ENCODE results near the gene RHBDD1. TPM values are rescaled to one million over a fixed set of nuclear protein-coding genes. Genes with fewer than 3 reads are reported as not detected.

RHBDD1 gene
- total RNA-seq, 1 experiment from 2014 or later = 1.5 TPM

- Histone ChIP-seq H3K4me1 (no peaks in the 10 kb centered on the region), H3K36me3 (no peaks in the 10 kb centered on the region), H3K27ac (no peak overlapping the region), H3K27me3 (no peaks in the 10 kb centered on the region), H3K9me3 (replicated peaks) (no peaks in the 10 kb centered on the region), H3K4me3 (no peak overlapping the region)
- DNase-seq = no peak
Measured at GRCh38 chr2:226894752-226895151, 58.9 kb downstream of the RHBDD1 start.

- no peaks in the 10 kb centered on the region for H3K36me3 ChIP-seq
- no peaks in the 10 kb centered on the region for H3K9me3 ChIP-seq (replicated peaks)
- H3K4me3 ChIP-seq = no peak overlapping the region
- H3K4me1 ChIP-seq = no peaks in the 10 kb centered on the region
- no peak overlapping the region for H3K27ac ChIP-seq
- no peaks in the 10 kb centered on the region for H3K27me3 ChIP-seq
- no peak for DNase-seq
Measured at GRCh38 chr2:226895579-226895978, 59.7 kb downstream of the RHBDD1 start.

GRCh38 chr2:226898121-226898520 is 62.3 kb downstream of the RHBDD1 start:
- H3K4me1 ChIP-seq = no peaks in the 10 kb centered on the region

GRCh38 chr2:226898897-226899296 is 63.0 kb downstream of the RHBDD1 start:
- DNase-seq = no peak
- Histone ChIP-seq H3K27me3 (no peaks in the 10 kb centered on the region), H3K9me3 (replicated peaks) (no peaks in the 10 kb centered on the region), H3K36me3 (no peaks in the 10 kb centered on the region), H3K4me1 (no peaks in the 10 kb centered on the region), H3K27ac (no peak overlapping the region), H3K4me3 (no peak overlapping the region)

More at GRCh38 chr2:226898121-226898520, 62.3 kb downstream of the RHBDD1 start:
- Histone ChIP-seq H3K36me3 (no peaks in the 10 kb centered on the region), H3K4me3 (no peak overlapping the region), H3K27me3 (no peaks in the 10 kb centered on the region), H3K9me3 (replicated peaks) (no peaks in the 10 kb centered on the region), H3K27ac (no peak overlapping the region)
- no peak for DNase-seq

- Histone ChIP-seq H3K27me3 (no peaks in the 10 kb centered on the region), H3K27ac (no peak overlapping the region), H3K4me1 (no peaks in the 10 kb centered on the region), H3K36me3 (no peaks in the 10 kb centered on the region), H3K4me3 (no peak overlapping the region), H3K9me3 (replicated peaks) (0 out of 2 replicates have a peak, but pooled peaks cover under 1% of the 10 kb centered on the region)
- DNase-seq = no peak
Measured at GRCh38 chr2:226902041-226902966, 66.5 kb downstream of the RHBDD1 start.

GRCh38 chr2:226903179-226903578 is 67.3 kb downstream of the RHBDD1 start:
- no peak overlapping the region for H3K27ac ChIP-seq
- H3K4me3 ChIP-seq = no peak overlapping the region
- no peaks in the 10 kb centered on the region for H3K27me3 ChIP-seq
- H3K4me1 ChIP-seq = no peaks in the 10 kb centered on the region
- DNase-seq = no peak
- H3K9me3 ChIP-seq (replicated peaks) = 0 out of 2 replicates have a peak, but pooled peaks cover 3% of the 10 kb centered on the region
- H3K36me3 ChIP-seq = no peaks in the 10 kb centered on the region

- no peaks in the 10 kb centered on the region for H3K27me3 ChIP-seq
- no peak overlapping the region for H3K27ac ChIP-seq
- no peak overlapping the region for H3K4me3 ChIP-seq
- H3K4me1 ChIP-seq = no peaks in the 10 kb centered on the region
- H3K9me3 ChIP-seq (replicated peaks) = 0 out of 2 replicates have a peak, but pooled peaks cover 3% of the 10 kb centered on the region
- no peak for DNase-seq
- H3K36me3 ChIP-seq = no peaks in the 10 kb centered on the region
Measured at GRCh38 chr2:226904592-226904991, 68.7 kb downstream of the RHBDD1 start.

GRCh38 chr2:226905718-226906117 is 69.9 kb downstream of the RHBDD1 start:
- no peak overlapping the region for H3K4me3 ChIP-seq
- H3K27ac ChIP-seq = no peak overlapping the region
- no peak for DNase-seq
- H3K4me1 ChIP-seq = no peaks in the 10 kb centered on the region
- H3K9me3 ChIP-seq (replicated peaks) = 0 out of 2 replicates have a peak, but pooled peaks cover 3% of the 10 kb centered on the region
- H3K36me3 ChIP-seq = no peaks in the 10 kb centered on the region
- H3K27me3 ChIP-seq = no peaks in the 10 kb centered on the region

- no peaks in the 10 kb centered on the region for H3K4me1 ChIP-seq
- 0 out of 2 replicates have a peak, but pooled peaks cover 3% of the 10 kb centered on the region for H3K9me3 ChIP-seq (replicated peaks)
- H3K27me3 ChIP-seq = no peaks in the 10 kb centered on the region
- no peak for DNase-seq
- H3K4me3 ChIP-seq = no peak overlapping the region
- no peaks in the 10 kb centered on the region for H3K36me3 ChIP-seq
- no peak overlapping the region for H3K27ac ChIP-seq
Measured at GRCh38 chr2:226906163-226906693, 70.4 kb downstream of the RHBDD1 start.

- Histone ChIP-seq H3K4me1 (no peaks in the 10 kb centered on the region), H3K4me3 (no peak overlapping the region), H3K27ac (no peak overlapping the region), H3K36me3 (no peaks in the 10 kb centered on the region), H3K27me3 (no peaks in the 10 kb centered on the region), H3K9me3 (replicated peaks) (0 out of 2 replicates have a peak, but pooled peaks cover 3% of the 10 kb centered on the region)
- DNase-seq = no peak
Measured at GRCh38 chr2:226909126-226909525, 73.3 kb downstream of the RHBDD1 start.

GRCh38 chr2:226909836-226910235 is 74.0 kb downstream of the RHBDD1 start:
- Histone ChIP-seq H3K27me3 (no peaks in the 10 kb centered on the region), H3K27ac (no peak overlapping the region), H3K4me1 (no peaks in the 10 kb centered on the region), H3K4me3 (no peak overlapping the region), H3K9me3 (replicated peaks) (0 out of 2 replicates have a peak, but pooled peaks cover 3% of the 10 kb centered on the region), H3K36me3 (no peaks in the 10 kb centered on the region)
- no peak for DNase-seq

GRCh38 chr2:226910384-226910783 is 74.5 kb downstream of the RHBDD1 start:
- H3K36me3 ChIP-seq = no peaks in the 10 kb centered on the region
- H3K4me1 ChIP-seq = no peaks in the 10 kb centered on the region
- no peak overlapping the region for H3K27ac ChIP-seq
- H3K27me3 ChIP-seq = no peaks in the 10 kb centered on the region
- H3K4me3 ChIP-seq = no peak overlapping the region
- no peak for DNase-seq
- H3K9me3 ChIP-seq (replicated peaks) = 0 out of 2 replicates have a peak, but pooled peaks cover 3% of the 10 kb centered on the region

- Histone ChIP-seq H3K27me3 (no peaks in the 10 kb centered on the region), H3K9me3 (replicated peaks) (0 out of 2 replicates have a peak, but pooled peaks cover 3% of the 10 kb centered on the region), H3K27ac (no peak overlapping the region), H3K4me1 (no peaks in the 10 kb centered on the region), H3K36me3 (no peaks in the 10 kb centered on the region), H3K4me3 (no peak overlapping the region)
- DNase-seq = no peak
Measured at GRCh38 chr2:226911932-226912331, 76.1 kb downstream of the RHBDD1 start.

GRCh38 chr2:226913641-226914040 is 77.8 kb downstream of the RHBDD1 start:
- Histone ChIP-seq H3K4me1 (no peaks in the 10 kb centered on the region), H3K4me3 (no peak overlapping the region), H3K9me3 (replicated peaks) (no peaks in the 10 kb centered on the region), H3K27me3 (no peaks in the 10 kb centered on the region), H3K27ac (no peak overlapping the region), H3K36me3 (no peaks in the 10 kb centered on the region)
- no peak for DNase-seq

- Histone ChIP-seq H3K36me3 (no peaks in the 10 kb centered on the region), H3K9me3 (replicated peaks) (no peaks in the 10 kb centered on the region), H3K4me3 (no peak overlapping the region), H3K27ac (no peak overlapping the region), H3K27me3 (no peaks in the 10 kb centered on the region), H3K4me1 (no peaks in the 10 kb centered on the region)
- no peak for DNase-seq
Measured at GRCh38 chr2:226915846-226916360, 80.0 kb downstream of the RHBDD1 start.
